HG03565 (cell line): Measurements from ENCODE around the gene AHCY.
"Not testable (repeated sequence)": the region's sequence is repeated elsewhere in the genome, so short reads cannot be mapped to it uniquely, and the experiment has no call there.

Source experiments
- ATAC-seq: cut with Tn5 transposase; IDR thresholded peaks from one replicate; pipeline ENCODE4 v1.9.1; 2021; ENCODE audit warnings: mild to moderate bottlenecking, moderate library complexity; ENCODE audit not compliant: unreplicated experiment

Gene AHCY

GRCh38 chr20:34302723-34303533 is at the start of gene AHCY:
Gene AHCY (minus strand): TSS chr20:34303355. CDS start chr20:34303270, 85 bp downstream.
- peak; percentile 81 for ATAC-seq

DNA sequence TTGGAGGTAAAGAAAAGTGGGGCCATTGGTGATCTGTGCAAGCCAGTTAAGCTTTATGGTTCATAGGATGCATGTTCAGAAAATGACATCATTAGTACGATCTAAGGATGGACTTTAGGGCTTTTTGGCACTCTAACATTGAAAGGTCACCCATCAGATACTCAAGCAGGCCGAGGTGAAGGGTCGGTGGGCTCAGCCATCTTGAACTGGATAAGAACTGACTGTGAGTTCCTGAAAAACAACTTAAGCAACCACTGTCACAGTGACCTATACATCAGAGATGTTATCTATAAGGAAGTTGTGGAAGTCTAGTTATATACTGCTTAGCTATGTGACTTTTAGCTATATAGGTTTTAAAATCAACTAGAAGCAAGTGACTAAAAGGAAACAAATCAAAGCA is 46.9 kb upstream of the AHCY start:
- no peak for ATAC-seq

DNA sequence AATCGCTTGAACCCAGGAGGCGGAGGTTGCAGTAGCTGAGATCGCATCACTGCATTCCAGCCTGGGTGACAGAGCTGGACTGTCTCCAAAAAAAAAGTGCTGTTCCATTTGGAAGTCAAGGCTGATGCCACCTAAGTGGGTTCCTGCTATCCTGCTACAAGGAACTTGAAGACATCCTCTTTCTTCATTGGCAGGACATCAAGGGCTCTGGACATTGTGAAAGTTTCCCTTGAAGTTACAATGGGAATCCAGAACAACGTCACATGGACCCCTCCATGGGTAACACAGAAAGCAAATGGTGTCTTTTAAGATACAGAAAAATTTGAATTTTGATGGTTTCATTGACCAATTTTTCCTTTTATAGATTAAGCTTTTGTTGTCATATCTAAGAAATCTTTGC is 44.4 kb upstream of the AHCY start:
- no peak for ATAC-seq

- not testable (repeated sequence) for ATAC-seq
These were observed 43.3 kb upstream of the AHCY start for GRCh38 chr20:34346533-34346865.

GRCh38 chr20:34345839-34346532 is 42.8 kb upstream of the AHCY start:
- ATAC-seq: not testable (repeated sequence)

- no peak for ATAC-seq
These were observed 42.2 kb upstream of the AHCY start for GRCh38 chr20:34345402-34345736.

GRCh38 chr20:34344238-34344637 is 41.1 kb upstream of the AHCY start:
- no peak for ATAC-seq

DNA sequence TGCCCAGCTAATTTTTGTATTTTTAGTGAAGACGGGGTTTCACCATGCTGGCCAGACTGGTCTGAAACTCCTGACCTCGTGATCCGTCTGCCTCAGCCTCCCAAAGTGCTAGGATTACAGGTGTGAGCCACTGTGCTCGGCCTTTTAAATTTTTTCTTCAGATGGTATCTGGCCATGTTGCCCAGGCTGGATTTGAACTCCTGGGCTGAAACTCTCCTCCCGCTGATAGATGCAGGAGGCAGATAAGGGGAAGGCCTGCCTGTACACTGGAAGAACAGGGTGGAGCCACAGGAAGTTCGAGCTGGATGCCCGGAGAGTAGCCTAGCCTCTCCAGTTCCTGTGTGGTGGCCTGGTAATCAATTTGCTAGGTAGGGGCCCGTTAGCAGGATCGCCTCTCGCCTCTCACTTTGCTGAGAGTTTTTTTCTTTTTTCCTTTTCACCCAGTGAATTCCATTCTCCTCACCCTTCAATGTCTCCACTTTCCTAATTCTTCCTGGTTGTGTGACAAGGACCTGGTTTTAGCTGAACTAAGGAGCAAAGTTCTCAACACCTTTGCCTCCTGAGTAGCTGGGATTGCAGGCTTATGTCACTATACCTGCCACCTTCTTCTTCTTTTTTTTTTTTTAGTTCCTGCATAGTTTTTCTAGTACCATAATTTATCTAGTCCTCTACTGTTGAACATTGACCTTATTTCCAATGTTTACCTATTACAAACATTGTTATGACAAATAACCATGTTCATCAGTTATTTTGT is 40.5 kb upstream of the AHCY start:
- no peak for ATAC-seq

DNA sequence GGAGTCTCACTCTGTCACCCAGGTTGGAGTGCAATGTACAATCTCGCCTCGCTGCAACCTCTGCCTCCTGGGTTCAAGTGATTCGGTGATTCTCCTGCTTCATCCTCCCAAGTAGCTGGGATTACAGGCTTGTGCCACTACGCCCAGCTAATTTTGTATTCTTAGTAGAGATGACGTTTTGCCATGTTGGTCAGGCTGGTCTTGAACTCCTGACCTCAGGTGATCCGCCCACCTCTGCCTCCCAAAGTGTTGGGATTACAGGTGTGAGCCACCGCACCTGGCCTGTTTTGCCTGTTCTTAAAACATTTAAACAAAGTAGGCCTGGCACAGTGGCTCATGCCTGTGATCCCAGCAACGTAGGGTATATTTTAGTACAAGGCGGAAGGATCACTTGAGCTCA is 38.0 kb upstream of the AHCY start:
- ATAC-seq: not testable (repeated sequence)

DNA sequence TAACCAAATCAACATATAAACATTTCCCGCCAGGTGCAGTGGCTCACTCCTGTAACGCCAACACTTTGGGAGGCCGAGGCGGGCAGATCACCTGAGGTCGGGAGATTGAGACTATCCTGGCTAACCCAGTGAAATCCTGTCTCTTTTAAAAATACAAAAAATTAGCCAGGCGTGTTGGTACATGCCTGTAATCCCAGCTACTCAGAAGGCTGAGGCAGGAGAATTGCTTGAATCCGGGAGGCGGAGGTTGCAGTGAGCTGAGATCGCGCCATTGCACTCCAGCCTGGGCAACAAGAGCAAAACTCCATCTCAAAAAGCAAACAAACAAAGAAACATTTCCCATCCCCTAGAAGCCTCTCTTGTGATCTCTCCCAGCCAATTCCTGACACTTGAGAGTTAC is 37.6 kb upstream of the AHCY start:
- ATAC-seq: not testable (repeated sequence)

DNA sequence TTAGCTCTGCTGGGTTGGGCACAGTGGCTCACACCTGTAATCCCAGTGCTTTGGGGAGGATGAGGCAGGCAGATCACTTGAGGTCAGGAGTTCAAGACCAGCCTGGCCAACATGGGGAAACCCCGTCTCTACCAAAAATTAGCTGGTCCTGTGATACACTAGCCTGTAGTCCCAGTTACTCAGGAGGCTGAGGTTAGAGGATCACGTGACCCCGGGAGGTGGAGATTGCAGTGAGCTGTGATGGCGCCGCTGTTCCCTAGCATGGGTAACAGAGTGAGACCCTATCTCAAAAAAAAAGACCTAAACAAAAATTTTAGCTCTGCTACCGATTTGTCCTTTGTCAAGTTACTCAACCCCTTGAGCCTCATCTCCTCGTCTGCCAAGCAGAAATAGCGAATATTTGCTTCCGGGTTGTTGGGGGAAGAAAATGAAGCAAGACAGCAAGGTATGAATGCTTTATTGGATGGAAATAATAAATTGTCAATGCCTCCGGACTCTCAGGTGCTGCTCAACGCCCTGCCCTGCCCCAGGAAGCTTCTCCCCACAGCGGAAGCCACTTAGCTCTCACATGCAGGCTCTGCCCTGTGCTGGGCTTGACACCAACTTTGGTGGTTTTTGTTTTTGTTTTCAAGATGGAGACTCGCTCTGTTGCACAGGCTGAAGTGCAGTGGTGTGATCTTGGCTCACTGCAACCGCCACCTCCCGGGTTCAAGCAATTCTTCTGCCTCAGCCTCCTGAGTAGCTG is 35.0 kb upstream of the AHCY start:
- ATAC-seq: no peak

GRCh38 chr20:34337544-34337943 is 34.4 kb upstream of the AHCY start:
- no peak for ATAC-seq

GRCh38 chr20:34334654-34335407 is 31.7 kb upstream of the AHCY start:
- no peak for ATAC-seq

- ATAC-seq: no peak
These were observed 30.6 kb upstream of the AHCY start for GRCh38 chr20:34333786-34334185.

GRCh38 chr20:34332262-34332920 is 29.2 kb upstream of the AHCY start:
- ATAC-seq: no peak

GRCh38 chr20:34331838-34332237 is 28.7 kb upstream of the AHCY start:
- ATAC-seq: no peak

DNA sequence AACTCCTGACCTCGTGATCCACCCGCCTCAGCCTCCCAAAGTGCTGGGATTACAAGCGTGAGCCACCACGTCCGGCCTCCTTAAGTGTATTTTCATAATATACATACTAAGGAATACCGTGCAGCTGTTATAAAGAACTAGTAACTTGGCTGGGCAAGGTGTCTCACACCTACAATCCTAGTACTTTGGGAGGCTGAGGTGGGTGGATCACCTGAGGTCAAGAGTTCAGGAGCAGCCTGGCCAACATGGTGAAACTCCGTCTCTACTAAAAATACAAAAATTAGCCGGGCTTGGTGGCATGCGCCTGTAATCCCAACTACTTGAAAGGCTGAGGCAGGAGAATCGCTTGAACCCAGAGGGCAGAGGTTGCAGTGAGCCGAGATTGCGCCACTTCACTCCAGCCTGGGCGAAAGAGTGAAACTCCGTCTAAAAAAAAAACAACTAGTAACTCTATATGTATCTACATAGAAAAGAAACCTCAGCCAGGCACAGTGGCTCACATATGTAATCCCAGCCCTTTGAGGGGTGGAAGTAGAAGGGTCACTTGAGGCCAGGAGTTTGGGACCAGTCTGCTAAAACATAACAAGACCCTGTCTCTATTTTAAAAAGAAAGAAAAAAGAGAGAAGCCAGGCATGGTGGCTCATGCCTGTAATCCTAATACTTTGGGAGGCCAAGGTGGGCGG is 27.8 kb upstream of the AHCY start:
- ATAC-seq: not testable (repeated sequence)

GRCh38 chr20:34328928-34329677 is 25.9 kb upstream of the AHCY start:
- no peak for ATAC-seq

GRCh38 chr20:34328207-34328606 is 25.1 kb upstream of the AHCY start:
- ATAC-seq: not testable (repeated sequence)
